Liver (tissue), 3 donors: ENCODE results near the gene HBG2.

Source experiments
- ATF3 ChIP-seq: IDR thresholded peaks from 2 replicates; pipeline ENCODE4 v1.6.1; 2016; ENCODE audit warnings: antibody characterized with exemption
- CTCF ChIP-seq: fragments of 150-350 bp; IDR thresholded peaks from 2 replicates; pipeline ENCODE4 v1.5.1; 2017; ENCODE audit warnings: improper control_type of control experiment, low read depth, low read length; ENCODE audit not compliant: missing input control
- FOXA1 ChIP-seq: IDR thresholded peaks from 2 replicates; pipeline ENCODE4 v1.6.1; 2016; ENCODE audit warnings: antibody characterized with exemption
- MAX ChIP-seq: IDR thresholded peaks from 2 replicates; pipeline ENCODE4 v1.6.1; 2016; ENCODE audit warnings: antibody characterized with exemption
- SP1 ChIP-seq: IDR thresholded peaks from 2 replicates; pipeline ENCODE4 v1.6.1; 2018; ENCODE audit warnings: antibody characterized with exemption, mild to moderate bottlenecking
- TAF1 ChIP-seq: conservative IDR thresholded peaks from 2 replicates; pipeline ENCODE4 v1.6.1; 2016; ENCODE audit warnings: antibody characterized with exemption, mild to moderate bottlenecking
- YY1 ChIP-seq: IDR thresholded peaks from 2 replicates; pipeline ENCODE4 v1.6.1; 2016; ENCODE audit warnings: antibody characterized with exemption, mild to moderate bottlenecking
- donor health status: healthy.
- donor health status: healthy.

DNA sequence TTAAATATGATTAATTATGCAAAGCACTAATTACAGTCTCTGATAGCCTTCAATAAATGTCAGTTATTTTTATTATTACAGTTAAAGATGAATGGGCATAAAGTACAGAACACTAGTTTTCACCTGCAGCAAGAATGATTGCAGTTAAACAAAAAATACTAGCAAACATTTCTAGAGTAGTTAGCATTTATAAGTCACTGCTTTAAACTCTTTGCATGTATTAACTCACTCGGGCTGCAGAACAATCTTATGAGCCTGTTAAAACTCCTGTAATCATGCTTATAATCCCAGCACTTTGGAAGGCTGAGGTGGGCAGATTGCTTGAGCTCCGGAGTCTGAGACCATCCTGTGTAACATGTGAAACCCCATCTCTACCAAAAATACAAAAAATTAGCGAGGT is 32.3 kb upstream of the HBG2 start:
- TF ChIP-seq CTCF, result no peak
- TF ChIP-seq MAX, result no peak
- TF ChIP-seq TAF1, result no peak
- TF ChIP-seq SP1, result no peak
- TF ChIP-seq ATF3, result no peak
- no peak for TF ChIP-seq FOXA1
- TF ChIP-seq YY1, result no peak
